ENCODE measurements around the gene TMPRSS5. TPM values are rescaled to one million over a fixed set of nuclear protein-coding genes. Genes with fewer than 3 reads are reported as not detected.

The TMPRSS5 gene
- total RNA-seq, 4 donors from 2014 or later: 1.5 TPM; not detected in 3

DNA sequence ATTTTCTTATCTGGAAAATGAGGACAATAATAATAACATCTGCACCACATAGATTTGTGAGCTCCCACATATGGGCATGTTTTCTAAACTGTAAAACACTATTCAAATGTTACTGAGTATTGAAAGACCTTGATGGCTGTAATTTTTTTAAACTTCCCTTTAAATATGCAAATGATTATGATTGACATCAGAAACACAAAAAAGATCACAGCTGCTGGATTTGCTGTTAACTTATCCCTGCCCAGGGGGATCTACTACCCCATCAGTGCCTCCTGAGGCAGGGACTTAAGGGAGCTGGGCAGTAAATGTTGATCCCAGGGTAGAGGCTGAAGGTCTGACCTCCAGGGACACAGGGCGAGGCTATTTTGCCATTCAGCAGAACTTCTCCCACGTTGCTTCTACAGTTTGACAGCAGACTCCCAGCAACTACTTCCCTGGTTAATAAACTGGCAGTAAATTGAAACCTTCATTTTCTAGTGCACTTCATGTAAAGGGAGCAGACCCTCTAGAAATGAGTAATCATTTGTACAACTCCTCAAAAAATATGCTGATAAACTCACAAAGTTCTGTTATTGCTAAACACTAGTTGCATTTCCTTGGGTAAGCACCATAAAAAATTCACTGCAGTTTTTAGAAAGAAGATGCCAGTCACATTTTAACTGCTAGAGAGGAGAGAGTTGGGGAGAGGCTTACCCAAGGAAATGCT lies 20.3 kb downstream of the TMPRSS5 start:
- no peaks in the 10 kb centered on the region for H3K4me1 ChIP-seq
- H3K9me3 ChIP-seq: no peaks in the 10 kb centered on the region
- TF ChIP-seq, protein P1, sequence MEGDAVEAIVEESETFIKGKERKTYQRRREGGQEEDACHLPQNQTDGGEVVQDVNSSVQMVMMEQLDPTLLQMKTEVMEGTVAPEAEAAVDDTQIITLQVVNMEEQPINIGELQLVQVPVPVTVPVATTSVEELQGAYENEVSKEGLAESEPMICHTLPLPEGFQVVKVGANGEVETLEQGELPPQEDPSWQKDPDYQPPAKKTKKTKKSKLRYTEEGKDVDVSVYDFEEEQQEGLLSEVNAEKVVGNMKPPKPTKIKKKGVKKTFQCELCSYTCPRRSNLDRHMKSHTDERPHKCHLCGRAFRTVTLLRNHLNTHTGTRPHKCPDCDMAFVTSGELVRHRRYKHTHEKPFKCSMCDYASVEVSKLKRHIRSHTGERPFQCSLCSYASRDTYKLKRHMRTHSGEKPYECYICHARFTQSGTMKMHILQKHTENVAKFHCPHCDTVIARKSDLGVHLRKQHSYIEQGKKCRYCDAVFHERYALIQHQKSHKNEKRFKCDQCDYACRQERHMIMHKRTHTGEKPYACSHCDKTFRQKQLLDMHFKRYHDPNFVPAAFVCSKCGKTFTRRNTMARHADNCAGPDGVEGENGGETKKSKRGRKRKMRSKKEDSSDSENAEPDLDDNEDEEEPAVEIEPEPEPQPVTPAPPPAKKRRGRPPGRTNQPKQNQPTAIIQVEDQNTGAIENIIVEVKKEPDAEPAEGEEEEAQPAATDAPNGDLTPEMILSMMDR (IDR thresholded peaks at IDR 0.05): no peak
- no peak for TF ChIP-seq POLR2A (IDR thresholded peaks at IDR 0.05)
- DNase-seq: no peak
- H3K27ac ChIP-seq: no peak overlapping the region
- no peak overlapping the region for H3K4me3 ChIP-seq
- no peaks in the 10 kb centered on the region for H3K36me3 ChIP-seq
- no peaks in the 10 kb centered on the region for H3K27me3 ChIP-seq

DNA sequence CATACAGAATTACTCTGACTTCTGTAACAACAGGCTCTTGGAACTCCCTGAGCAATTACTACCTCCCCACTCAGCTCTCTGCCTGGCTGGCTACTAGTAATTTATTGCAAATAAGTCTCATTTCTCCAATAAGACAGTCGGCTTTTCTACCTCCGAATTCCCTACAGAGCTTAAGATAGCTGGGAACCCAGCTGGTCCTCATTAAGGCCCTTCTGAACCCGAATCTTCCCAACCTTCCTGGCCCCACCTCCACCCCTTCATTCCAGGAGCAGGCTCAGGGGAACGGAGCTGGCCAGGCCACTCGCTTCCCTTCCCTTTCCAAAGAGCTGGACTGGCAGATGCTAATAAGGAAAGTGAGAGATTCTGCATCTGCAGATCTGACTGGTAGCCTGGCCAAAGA lies 21.6 kb downstream of the TMPRSS5 start:
- no peaks in the 10 kb centered on the region for H3K9me3 ChIP-seq
- H3K36me3 ChIP-seq: no peaks in the 10 kb centered on the region
- H3K27ac ChIP-seq: no peak overlapping the region
- H3K4me1 ChIP-seq: no peaks in the 10 kb centered on the region
- H3K27me3 ChIP-seq: no peaks in the 10 kb centered on the region
- TF ChIP-seq, protein P1 (IDR thresholded peaks at IDR 0.05): no peak
- no peak for TF ChIP-seq POLR2A (IDR thresholded peaks at IDR 0.05)
- no peak for DNase-seq
- H3K4me3 ChIP-seq: no peak overlapping the region

DNA sequence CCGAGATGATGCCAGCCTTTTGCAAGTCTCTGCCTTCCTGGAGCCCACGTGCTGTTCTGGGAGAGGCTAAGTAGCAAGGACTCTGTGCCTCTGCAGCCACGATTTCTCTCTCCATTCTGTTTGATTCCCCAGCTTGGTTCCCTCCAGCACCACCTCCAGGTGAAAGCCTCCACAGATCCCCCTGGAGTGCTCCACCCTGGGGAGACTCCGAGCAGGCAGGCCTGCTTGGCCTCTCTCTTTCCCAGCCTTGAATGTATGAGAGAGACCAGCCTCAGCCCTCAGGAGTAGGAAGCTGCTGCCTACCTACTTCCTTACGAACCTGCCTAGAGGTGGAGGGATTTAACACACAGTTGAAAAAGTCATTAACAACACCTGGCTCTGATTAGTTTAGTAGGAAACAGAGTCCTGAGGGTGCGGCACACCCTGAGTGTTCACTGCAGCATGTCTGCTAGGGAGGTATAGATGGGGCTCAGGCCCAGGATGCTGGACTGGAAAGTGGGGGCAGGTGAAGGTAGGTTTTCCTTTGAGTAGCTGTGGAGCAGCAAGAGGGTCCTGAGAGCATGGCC lies 22.5 kb downstream of the TMPRSS5 start:
- H3K27ac ChIP-seq: no peak overlapping the region
- no peaks in the 10 kb centered on the region for H3K36me3 ChIP-seq
- H3K4me3 ChIP-seq: no peak overlapping the region
- no peaks in the 10 kb centered on the region for H3K4me1 ChIP-seq
- DNase-seq: no peak
- H3K27me3 ChIP-seq: no peaks in the 10 kb centered on the region
- no peaks in the 10 kb centered on the region for H3K9me3 ChIP-seq
- no peak for TF ChIP-seq POLR2A (IDR thresholded peaks at IDR 0.05)
- TF ChIP-seq, protein P1 (IDR thresholded peaks at IDR 0.05): no peak

DNA sequence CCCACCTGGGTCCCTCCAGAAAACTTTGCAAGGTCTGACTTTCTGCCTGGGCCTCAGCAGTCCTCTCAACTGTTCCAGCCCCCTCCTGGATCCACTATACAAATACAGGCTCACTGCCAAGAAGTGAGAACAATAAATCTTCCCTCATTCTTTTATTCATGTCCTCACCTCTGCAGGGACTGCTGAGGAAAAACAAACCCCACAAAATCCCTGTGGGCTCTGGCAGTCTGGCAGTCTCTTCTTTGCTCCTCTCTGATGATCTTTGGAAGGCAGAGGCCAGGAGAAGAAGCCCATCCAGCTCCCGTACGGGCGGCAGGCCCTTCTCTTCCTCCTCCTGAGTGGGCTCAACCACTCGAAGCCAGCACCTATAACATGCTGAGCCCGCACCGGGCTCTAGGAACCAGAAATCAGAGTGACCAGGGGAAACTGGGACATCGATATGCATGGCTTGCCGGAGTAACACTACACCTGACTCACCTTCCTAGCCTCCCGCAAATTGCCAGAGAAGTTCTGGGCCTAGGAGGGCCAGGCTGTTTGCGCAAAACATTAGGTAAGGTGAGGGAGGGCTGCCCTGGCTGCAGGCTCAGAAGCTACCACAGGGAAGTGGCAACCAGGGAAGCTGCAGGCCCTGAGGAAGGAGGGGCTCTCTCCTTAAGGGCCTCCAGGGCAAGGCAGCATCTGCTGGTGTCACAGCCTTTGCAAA lies 24.2 kb downstream of the TMPRSS5 start:
- Histone ChIP-seq H3K4me1 (no peaks in the 10 kb centered on the region), H3K27ac (no peak overlapping the region), H3K27me3 (no peaks in the 10 kb centered on the region), H3K9me3 (no peaks in the 10 kb centered on the region), H3K36me3 (no peaks in the 10 kb centered on the region), H3K4me3 (no peak overlapping the region)
- no peak for DNase-seq
- TF ChIP-seq, protein P1 (IDR thresholded peaks at IDR 0.05): no peak
- TF ChIP-seq POLR2A (IDR thresholded peaks at IDR 0.05): no peak

DNA sequence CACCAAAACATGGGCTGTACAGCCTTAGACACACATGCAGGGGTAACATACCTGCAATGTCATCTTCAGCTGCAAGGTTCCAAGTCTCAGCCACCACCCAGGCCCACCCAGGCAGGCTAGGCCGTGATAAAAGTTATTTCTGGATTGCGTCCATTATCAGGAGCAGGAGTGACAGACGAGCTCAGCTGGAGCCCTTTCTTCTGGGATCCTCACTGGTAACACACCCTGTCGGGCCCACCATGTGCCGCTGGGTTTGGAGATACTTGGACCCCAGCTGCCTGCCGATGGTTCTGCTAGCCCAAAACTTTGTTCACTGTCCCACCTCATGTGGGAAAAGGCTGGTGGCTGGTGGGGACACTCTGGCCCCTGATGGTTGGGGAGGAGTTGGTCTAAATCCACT lies 24.8 kb downstream of the TMPRSS5 start:
- TF ChIP-seq POLR2A (IDR thresholded peaks at IDR 0.05): no peak
- TF ChIP-seq, protein P1 (IDR thresholded peaks at IDR 0.05): no peak
- no peak overlapping the region for H3K4me3 ChIP-seq
- no peak overlapping the region for H3K27ac ChIP-seq
- no peaks in the 10 kb centered on the region for H3K36me3 ChIP-seq
- no peak for DNase-seq
- no peaks in the 10 kb centered on the region for H3K4me1 ChIP-seq
- no peaks in the 10 kb centered on the region for H3K27me3 ChIP-seq
- no peaks in the 10 kb centered on the region for H3K9me3 ChIP-seq
